ENCODE measurements around the gene INPP5A.

INPP5A gene

GRCh38 chr10:132779549-132780294 lies 242.1 kb downstream of the INPP5A start:
- peaks cover 13% of the 10 kb centered on the region for H3K27me3 Mint-ChIP-seq
- H3K36me3 Mint-ChIP-seq (ENCODE audit: low read depth): peaks cover 24% of the 10 kb centered on the region
- H3K4me1 Mint-ChIP-seq: no peaks in the 10 kb centered on the region
- no peak overlapping the region for H3K4me3 Mint-ChIP-seq
- no peak overlapping the region for H3K27ac Mint-ChIP-seq
- DNase-seq: no peak
- H3K9me3 Mint-ChIP-seq: no peaks in the 10 kb centered on the region
- no peak for ATAC-seq

- Mint-ChIP-seq H3K4me3 (no peak overlapping the region), H3K4me1 (no peaks in the 10 kb centered on the region), H3K27ac (no peak overlapping the region)
These were observed 242.8 kb downstream of the INPP5A start for GRCh38 chr10:132780356-132780755.

GRCh38 chr10:132781556-132781955 lies 244.0 kb downstream of the INPP5A start:
- Mint-ChIP-seq H3K4me3 (no peak overlapping the region), H3K4me1 (no peaks in the 10 kb centered on the region), H3K27me3 (peaks cover 15% of the 10 kb centered on the region), H3K27ac (no peak overlapping the region), H3K9me3 (no peaks in the 10 kb centered on the region), H3K36me3 (ENCODE audit: low read depth) (peaks cover 24% of the 10 kb centered on the region)
- DNase-seq (no peak), ATAC-seq (no peak)

More at GRCh38 chr10:132780356-132780755, 242.8 kb downstream of the INPP5A start:
- peaks cover 13% of the 10 kb centered on the region for H3K27me3 Mint-ChIP-seq
- ATAC-seq: no peak
- no peak for DNase-seq
- H3K9me3 Mint-ChIP-seq: no peaks in the 10 kb centered on the region
- H3K36me3 Mint-ChIP-seq (ENCODE audit: low read depth): peaks cover 24% of the 10 kb centered on the region

- Mint-ChIP-seq H3K4me3 (no peak overlapping the region), H3K4me1 (no peaks in the 10 kb centered on the region), H3K36me3 (ENCODE audit: low read depth) (peaks cover 21% of the 10 kb centered on the region), H3K27me3 (peaks cover 16% of the 10 kb centered on the region), H3K27ac (no peak overlapping the region), H3K9me3 (no peaks in the 10 kb centered on the region)
- no peak for ATAC-seq
- DNase-seq: no peak
These were observed 245.8 kb downstream of the INPP5A start for GRCh38 chr10:132783165-132783939.

GRCh38 chr10:132783940-132784865 lies 246.6 kb downstream of the INPP5A start:
- Mint-ChIP-seq H3K36me3 (ENCODE audit: low read depth) (peaks cover 21% of the 10 kb centered on the region), H3K27me3 (peaks cover 20% of the 10 kb centered on the region), H3K9me3 (no peaks in the 10 kb centered on the region), H3K27ac (no peak overlapping the region), H3K4me3 (no peak overlapping the region), H3K4me1 (no peaks in the 10 kb centered on the region)
- ATAC-seq (no peak), DNase-seq (no peak)

GRCh38 chr10:132784866-132785722 lies 247.5 kb downstream of the INPP5A start:
- H3K27ac Mint-ChIP-seq: no peak overlapping the region
- DNase-seq (peak; percentile 15), ATAC-seq (no peak)
- H3K9me3 Mint-ChIP-seq: no peaks in the 10 kb centered on the region
- no peaks in the 10 kb centered on the region for H3K4me1 Mint-ChIP-seq
- no peak overlapping the region for H3K4me3 Mint-ChIP-seq
- H3K27me3 Mint-ChIP-seq: peaks cover 24% of the 10 kb centered on the region
- H3K36me3 Mint-ChIP-seq (ENCODE audit: low read depth): peaks cover 17% of the 10 kb centered on the region

GRCh38 chr10:132785723-132786475 lies 248.3 kb downstream of the INPP5A start, which contains the start of gene NKX6-2:
Gene NKX6-2 (minus strand): TSS chr10:132786147. CDS start chr10:132785948, 199 bp downstream.
- H3K4me1 Mint-ChIP-seq: no peaks in the 10 kb centered on the region
- DNase-seq (no peak), ATAC-seq (no peak)
- H3K27ac Mint-ChIP-seq: no peak within 1 kb of the TSS
- no peak within 1 kb of the TSS for H3K4me3 Mint-ChIP-seq
- H3K9me3 Mint-ChIP-seq: no peaks in the 10 kb centered on the region
- peaks cover 26% of the 10 kb centered on the region for H3K27me3 Mint-ChIP-seq
- peaks cover 15% of the 10 kb centered on the region for H3K36me3 Mint-ChIP-seq (ENCODE audit: low read depth)

GRCh38 chr10:132786476-132786883 lies 248.9 kb downstream of the INPP5A start:
- Mint-ChIP-seq H3K4me1 (no peaks in the 10 kb centered on the region), H3K4me3 (no peak overlapping the region), H3K27me3 (peaks cover 26% of the 10 kb centered on the region), H3K9me3 (no peaks in the 10 kb centered on the region), H3K27ac (no peak overlapping the region), H3K36me3 (ENCODE audit: low read depth) (peaks cover 15% of the 10 kb centered on the region)
- ATAC-seq: no peak
- DNase-seq: no peak

GRCh38 chr10:132786884-132787494 lies 249.4 kb downstream of the INPP5A start:
- no peaks in the 10 kb centered on the region for H3K9me3 Mint-ChIP-seq
- peaks cover 26% of the 10 kb centered on the region for H3K27me3 Mint-ChIP-seq
- ATAC-seq (no peak), DNase-seq (no peak)
- no peak overlapping the region for H3K27ac Mint-ChIP-seq
- H3K36me3 Mint-ChIP-seq (ENCODE audit: low read depth): peaks cover 12% of the 10 kb centered on the region
- H3K4me3 Mint-ChIP-seq: no peak overlapping the region
- no peaks in the 10 kb centered on the region for H3K4me1 Mint-ChIP-seq

- DNase-seq (peak; percentile 23), ATAC-seq (no peak)
- Mint-ChIP-seq H3K9me3 (no peaks in the 10 kb centered on the region), H3K4me1 (no peaks in the 10 kb centered on the region), H3K27ac (no peak overlapping the region), H3K36me3 (ENCODE audit: low read depth) (peaks cover 9% of the 10 kb centered on the region), H3K27me3 (peaks cover 26% of the 10 kb centered on the region), H3K4me3 (no peak overlapping the region)
These were observed 250.1 kb downstream of the INPP5A start for GRCh38 chr10:132787495-132788179.

GRCh38 chr10:132788180-132788830 lies 250.7 kb downstream of the INPP5A start:
- no peaks in the 10 kb centered on the region for H3K9me3 Mint-ChIP-seq
- peak; percentile 20 for DNase-seq
- H3K27me3 Mint-ChIP-seq: peaks cover 20% of the 10 kb centered on the region
- ATAC-seq: no peak
- peaks cover 4% of the 10 kb centered on the region for H3K36me3 Mint-ChIP-seq (ENCODE audit: low read depth)
- H3K27ac Mint-ChIP-seq: no peak overlapping the region
- H3K4me3 Mint-ChIP-seq: no peak overlapping the region
- no peaks in the 10 kb centered on the region for H3K4me1 Mint-ChIP-seq

- ATAC-seq: no peak
- no peak overlapping the region for H3K4me3 Mint-ChIP-seq
- H3K27me3 Mint-ChIP-seq: peaks cover 15% of the 10 kb centered on the region
- no peaks in the 10 kb centered on the region for H3K36me3 Mint-ChIP-seq (ENCODE audit: low read depth)
- H3K4me1 Mint-ChIP-seq: no peaks in the 10 kb centered on the region
- no peak overlapping the region for H3K27ac Mint-ChIP-seq
- no peaks in the 10 kb centered on the region for H3K9me3 Mint-ChIP-seq
- no peak for DNase-seq
These were observed 251.2 kb downstream of the INPP5A start for GRCh38 chr10:132788831-132789219.
